HG02885 (cell line): Measurements from ENCODE around the gene CCDC187.
"Not testable (repeated sequence)": the region's sequence is repeated elsewhere in the genome, so short reads cannot be mapped to it uniquely, and the experiment has no call there.

Source experiments
- ATAC-seq: cut with Tn5 transposase; IDR thresholded peaks from one replicate; pipeline ENCODE4 v1.9.1; 2021; ENCODE audit warnings: mild to moderate bottlenecking; ENCODE audit not compliant: unreplicated experiment, poor library complexity

CCDC187 gene

GRCh38 chr9:136328622-136329041, 24.7 kb upstream of the CCDC187 start:
- ATAC-seq: no peak

- ATAC-seq: no peak
These were observed 24.2 kb upstream of the CCDC187 start for GRCh38 chr9:136328011-136328621.

- no peak for ATAC-seq
These were observed 23.5 kb upstream of the CCDC187 start, which contains the start of gene GPSM1 for GRCh38 chr9:136327304-136327974. TSS of gene GPSM1 (plus strand) at chr9:136327539. CDS start at chr9:136327696, 157 bp downstream.

GRCh38 chr9:136326761-136327303, 22.9 kb upstream of the CCDC187 start:
- no peak for ATAC-seq

- ATAC-seq: no peak
These were observed 22.3 kb upstream of the CCDC187 start for GRCh38 chr9:136326061-136326760.

GRCh38 chr9:136325358-136325757, 21.5 kb upstream of the CCDC187 start:
- no peak for ATAC-seq

GRCh38 chr9:136324501-136325300, 20.8 kb upstream of the CCDC187 start:
- no peak for ATAC-seq

GRCh38 chr9:136323371-136323789, 19.5 kb upstream of the CCDC187 start:
- ATAC-seq: no peak

- ATAC-seq: no peak
These were observed 18.9 kb upstream of the CCDC187 start for GRCh38 chr9:136322756-136323330.

- ATAC-seq: no peak
These were observed 17.7 kb upstream of the CCDC187 start for GRCh38 chr9:136321561-136321960.

GRCh38 chr9:136320972-136321371, 17.1 kb upstream of the CCDC187 start:
- ATAC-seq: not testable (repeated sequence)

GRCh38 chr9:136319955-136320354, 16.1 kb upstream of the CCDC187 start:
- ATAC-seq: not testable (repeated sequence)

GRCh38 chr9:136319244-136319643, 15.3 kb upstream of the CCDC187 start:
- ATAC-seq: not testable (repeated sequence)

- no peak for ATAC-seq
These were observed 14.9 kb upstream of the CCDC187 start for GRCh38 chr9:136318776-136319241.

GRCh38 chr9:136318111-136318775, 14.3 kb upstream of the CCDC187 start:
- no peak for ATAC-seq

- no peak for ATAC-seq
These were observed 13.8 kb upstream of the CCDC187 start for GRCh38 chr9:136317695-136318094.

GRCh38 chr9:136316896-136317676, 13.2 kb upstream of the CCDC187 start:
- ATAC-seq: no peak

- no peak for ATAC-seq
These were observed 12.4 kb upstream of the CCDC187 start for GRCh38 chr9:136316271-136316751.
